HEK293T (cell line): ENCODE data around the gene MACROD2.

Experiments
- ARNT ChIP-seq: fragments of 450-650 bp; IDR thresholded peaks from 2 replicates; pipeline ENCODE4 v1.6.1; 2017; ENCODE audit warnings: mild to moderate bottlenecking
- BHLHE40 ChIP-seq: fragments of 450-650 bp; IDR thresholded peaks from 2 replicates; pipeline ENCODE4 v1.6.1; 2016; ENCODE audit warnings: mild to moderate bottlenecking, moderate library complexity, borderline replicate concordance
- CTBP1 ChIP-seq: fragments of 450-650 bp; IDR thresholded peaks from 2 replicates; pipeline ENCODE4 v1.6.1; 2016; ENCODE audit warnings: borderline replicate concordance
- ELF4 ChIP-seq: fragments of 450-650 bp; IDR thresholded peaks from 2 replicates; pipeline ENCODE4 v1.6.1; 2017; ENCODE audit warnings: antibody characterized with exemption
- FOXA1 ChIP-seq: fragments of 450-650 bp; IDR thresholded peaks from 2 replicates; pipeline ENCODE4 v1.6.1; 2016; ENCODE audit warnings: mild to moderate bottlenecking
- FOXK2 ChIP-seq: fragments of 450-650 bp; IDR thresholded peaks from 2 replicates; pipeline ENCODE4 v1.6.1; 2016; ENCODE audit warnings: mild to moderate bottlenecking
- FOXM1 ChIP-seq: fragments of 450-650 bp; IDR thresholded peaks from 2 replicates; pipeline ENCODE4 v1.6.1; 2017; ENCODE audit warnings: mild to moderate bottlenecking, borderline replicate concordance
- NFRKB ChIP-seq: fragments of 450-650 bp; IDR thresholded peaks from 2 replicates; pipeline ENCODE4 v1.6.1; 2016; ENCODE audit warnings: mild to moderate bottlenecking, moderate library complexity
- PKNOX1 ChIP-seq: fragments of 450-650 bp; IDR thresholded peaks from 2 replicates; pipeline ENCODE4 v1.6.1; 2016
- SP1 ChIP-seq: fragments of 450-650 bp; IDR thresholded peaks from 2 replicates; pipeline ENCODE4 v1.6.1; 2017
- SUZ12 ChIP-seq: fragments of 450-650 bp; IDR thresholded peaks from 2 replicates; pipeline ENCODE4 v1.6.1; 2016; ENCODE audit warnings: mild to moderate bottlenecking

- no peak for TF ChIP-seq FOXM1
- no peak for TF ChIP-seq SUZ12
- no peak for TF ChIP-seq BHLHE40
- no peak for TF ChIP-seq NFRKB
- TF ChIP-seq ARNT, result no peak
- TF ChIP-seq CTBP1, result no peak
- no peak for TF ChIP-seq ELF4
- TF ChIP-seq PKNOX1, result no peak
- TF ChIP-seq SP1, result no peak
- no peak for TF ChIP-seq FOXA1
- TF ChIP-seq FOXK2, result no peak
These were observed 1516.2 kb downstream of the MACROD2 start for GRCh38 chr20:15511551-15511950.
